ENCODE measurements around the gene PLEKHG5. TPM values are rescaled to one million over a fixed set of nuclear protein-coding genes. Genes with fewer than 3 reads are reported as not detected.

Gene PLEKHG5
- total RNA-seq, 2 experiments from 2014 or later = 1.7 to 1.8 TPM

DNA sequence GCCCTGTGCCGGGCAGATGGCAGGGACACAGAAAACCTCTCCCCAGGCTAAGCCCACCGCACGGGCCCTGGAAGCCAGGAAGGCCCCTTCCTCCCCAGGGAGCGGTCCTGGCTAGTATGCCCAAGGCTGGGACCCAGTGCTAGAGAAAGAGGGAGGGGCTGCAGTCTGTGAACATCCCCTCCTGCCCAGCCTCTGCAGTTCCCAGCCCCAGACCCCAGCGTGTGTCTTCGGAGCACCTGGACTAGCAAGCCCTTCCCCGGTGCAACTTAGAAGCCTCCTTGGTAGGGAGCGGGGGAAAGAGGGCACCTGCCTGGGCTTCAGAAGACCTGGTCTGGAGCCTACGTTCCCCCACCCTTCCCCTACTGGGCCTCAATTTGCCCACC, 2.1 kb downstream of the PLEKHG5 start:
- no peak for ATAC-seq
- CTCF ChIA-PET = interaction anchor here (0.7 to 5.9 kb wide), 15 partner anchors 9 to 157 kb away, joined by 3 to 38 read pairs (median 5); partner anchors contain the start of gene TNFRSF25
- Mint-ChIP-seq H3K4me3 (peak overlapping the region; percentile 77), H3K27me3 (peaks cover 17% of the 10 kb centered on the region), H3K4me1 (ENCODE audit: low read depth) (peaks cover 24% of the 10 kb centered on the region), H3K36me3 (ENCODE audit: low read depth) (no peaks in the 10 kb centered on the region), H3K27ac (no peak overlapping the region), H3K9me3 (no peaks in the 10 kb centered on the region)
- no peak for DNase-seq
- POLR2A ChIA-PET = interaction anchor here (3.5 kb wide), 1 partner anchor 29 kb away, joined by 12 read pairs; no protein-coding TSS in a partner anchor
- intact Hi-C loops (cut with micrococcal nuclease) = no loop called here
- TF ChIP-seq, protein P1, sequence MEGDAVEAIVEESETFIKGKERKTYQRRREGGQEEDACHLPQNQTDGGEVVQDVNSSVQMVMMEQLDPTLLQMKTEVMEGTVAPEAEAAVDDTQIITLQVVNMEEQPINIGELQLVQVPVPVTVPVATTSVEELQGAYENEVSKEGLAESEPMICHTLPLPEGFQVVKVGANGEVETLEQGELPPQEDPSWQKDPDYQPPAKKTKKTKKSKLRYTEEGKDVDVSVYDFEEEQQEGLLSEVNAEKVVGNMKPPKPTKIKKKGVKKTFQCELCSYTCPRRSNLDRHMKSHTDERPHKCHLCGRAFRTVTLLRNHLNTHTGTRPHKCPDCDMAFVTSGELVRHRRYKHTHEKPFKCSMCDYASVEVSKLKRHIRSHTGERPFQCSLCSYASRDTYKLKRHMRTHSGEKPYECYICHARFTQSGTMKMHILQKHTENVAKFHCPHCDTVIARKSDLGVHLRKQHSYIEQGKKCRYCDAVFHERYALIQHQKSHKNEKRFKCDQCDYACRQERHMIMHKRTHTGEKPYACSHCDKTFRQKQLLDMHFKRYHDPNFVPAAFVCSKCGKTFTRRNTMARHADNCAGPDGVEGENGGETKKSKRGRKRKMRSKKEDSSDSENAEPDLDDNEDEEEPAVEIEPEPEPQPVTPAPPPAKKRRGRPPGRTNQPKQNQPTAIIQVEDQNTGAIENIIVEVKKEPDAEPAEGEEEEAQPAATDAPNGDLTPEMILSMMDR (IDR thresholded peaks at IDR 0.05) = no peak

DNA sequence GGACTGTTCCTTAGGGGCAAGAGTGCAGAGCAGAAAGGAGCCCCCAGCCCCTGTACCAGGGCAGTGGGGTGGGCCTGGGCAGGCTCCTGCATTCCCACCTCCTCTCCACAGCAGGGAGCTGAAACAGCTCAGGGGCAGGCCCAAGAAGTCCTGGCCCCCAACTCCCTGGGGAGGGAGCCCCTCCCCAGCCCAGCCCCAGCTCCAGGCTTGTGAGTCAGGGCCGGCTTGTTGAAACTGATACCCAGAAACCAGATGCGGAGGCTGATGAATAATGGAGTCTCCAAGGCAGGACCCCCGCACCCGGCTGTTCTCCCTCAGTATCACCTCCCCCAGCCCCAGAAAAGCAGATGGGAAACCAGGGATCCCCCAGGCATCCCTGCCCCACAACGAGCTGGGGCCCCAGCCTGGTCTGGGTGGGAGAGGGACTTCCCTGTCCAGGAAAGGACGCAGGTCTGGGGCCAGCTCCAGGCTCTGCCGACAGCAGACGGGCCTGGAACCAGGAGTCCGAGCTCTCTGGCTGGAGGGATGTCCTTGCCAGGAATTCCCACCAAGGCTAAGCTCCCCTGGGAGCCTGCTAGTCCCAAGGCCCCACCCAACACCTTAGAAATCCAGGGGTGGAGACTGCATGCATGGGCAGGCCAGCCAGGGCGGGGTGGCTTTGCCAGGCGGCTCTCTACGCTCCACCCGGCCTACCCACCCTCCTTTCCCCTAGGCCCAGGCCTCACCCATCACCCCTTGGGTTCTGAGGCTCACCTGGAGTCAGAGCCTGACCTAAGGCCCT, 2.7 kb downstream of the PLEKHG5 start:
- ATAC-seq (no peak), DNase-seq (no peak)
- ChIA-PET CTCF (interaction anchor here (0.7 to 5.9 kb wide), 16 partner anchors 8 to 158 kb away, joined by 3 to 38 read pairs (median 5); partner anchors contain the start of gene TNFRSF25), POLR2A (interaction anchor here (3.5 kb wide), 1 partner anchor 28 kb away, joined by 12 read pairs; no protein-coding TSS in a partner anchor)
- H3K9me3 Mint-ChIP-seq = no peaks in the 10 kb centered on the region
- H3K4me1 Mint-ChIP-seq (ENCODE audit: low read depth) = peaks cover 24% of the 10 kb centered on the region
- TF ChIP-seq, protein P1 (IDR thresholded peaks at IDR 0.05) = no peak
- no peak overlapping the region for H3K27ac Mint-ChIP-seq
- H3K36me3 Mint-ChIP-seq (ENCODE audit: low read depth) = no peaks in the 10 kb centered on the region
- no peak overlapping the region for H3K4me3 Mint-ChIP-seq
- intact Hi-C loops (cut with micrococcal nuclease) = no loop called here
- peaks cover 18% of the 10 kb centered on the region for H3K27me3 Mint-ChIP-seq

DNA sequence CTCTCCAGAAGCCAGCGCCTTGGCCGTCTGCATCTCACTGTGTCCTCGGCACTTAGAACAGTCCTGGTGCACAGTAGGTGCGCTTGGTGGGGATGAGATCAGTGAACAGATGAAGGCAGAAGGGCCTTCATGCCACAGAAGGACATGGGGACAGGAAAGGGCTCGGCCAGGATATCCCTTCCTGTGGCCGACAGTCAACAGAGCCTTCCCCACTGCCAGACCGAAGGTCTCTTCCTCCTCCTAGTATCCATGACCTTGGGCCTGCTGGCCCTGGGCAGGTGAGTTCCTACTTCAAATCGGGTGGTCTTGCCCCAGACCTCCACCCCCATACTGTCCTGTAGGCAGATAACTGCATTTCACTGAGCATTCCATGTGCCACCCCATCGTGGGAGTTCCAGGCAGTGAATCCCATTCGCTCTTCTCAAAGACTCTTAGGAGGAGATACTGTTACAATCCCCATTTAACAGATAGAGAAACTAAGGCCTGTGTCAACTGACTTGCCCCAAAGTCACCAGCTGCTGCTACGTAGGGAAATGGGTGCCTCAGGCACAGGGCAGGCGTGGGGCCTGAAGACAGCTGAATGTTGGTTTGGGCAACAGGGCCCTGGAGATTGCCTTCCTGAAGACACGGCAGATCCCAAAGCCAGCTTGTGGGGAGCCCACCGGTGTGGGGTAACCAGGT, 3.5 kb downstream of the PLEKHG5 start:
- CTCF ChIA-PET = interaction anchor here (1.0 to 5.9 kb wide), 7 partner anchors 8 to 50 kb away, joined by 3 to 38 read pairs (median 10); partner anchors contain the start of gene TNFRSF25
- no peak for DNase-seq
- no peaks in the 10 kb centered on the region for H3K36me3 Mint-ChIP-seq (ENCODE audit: low read depth)
- no peaks in the 10 kb centered on the region for H3K9me3 Mint-ChIP-seq
- peaks cover 20% of the 10 kb centered on the region for H3K4me1 Mint-ChIP-seq (ENCODE audit: low read depth)
- peaks cover 18% of the 10 kb centered on the region for H3K27me3 Mint-ChIP-seq
- intact Hi-C loops (cut with micrococcal nuclease) = no loop called here
- ATAC-seq = no peak
- H3K4me3 Mint-ChIP-seq = no peak overlapping the region
- H3K27ac Mint-ChIP-seq = no peak overlapping the region
- TF ChIP-seq, protein P1 (IDR thresholded peaks at IDR 0.05) = no peak
- POLR2A ChIA-PET = interaction anchor here (3.5 kb wide), 1 partner anchor 27 kb away, joined by 12 read pairs; no protein-coding TSS in a partner anchor

DNA sequence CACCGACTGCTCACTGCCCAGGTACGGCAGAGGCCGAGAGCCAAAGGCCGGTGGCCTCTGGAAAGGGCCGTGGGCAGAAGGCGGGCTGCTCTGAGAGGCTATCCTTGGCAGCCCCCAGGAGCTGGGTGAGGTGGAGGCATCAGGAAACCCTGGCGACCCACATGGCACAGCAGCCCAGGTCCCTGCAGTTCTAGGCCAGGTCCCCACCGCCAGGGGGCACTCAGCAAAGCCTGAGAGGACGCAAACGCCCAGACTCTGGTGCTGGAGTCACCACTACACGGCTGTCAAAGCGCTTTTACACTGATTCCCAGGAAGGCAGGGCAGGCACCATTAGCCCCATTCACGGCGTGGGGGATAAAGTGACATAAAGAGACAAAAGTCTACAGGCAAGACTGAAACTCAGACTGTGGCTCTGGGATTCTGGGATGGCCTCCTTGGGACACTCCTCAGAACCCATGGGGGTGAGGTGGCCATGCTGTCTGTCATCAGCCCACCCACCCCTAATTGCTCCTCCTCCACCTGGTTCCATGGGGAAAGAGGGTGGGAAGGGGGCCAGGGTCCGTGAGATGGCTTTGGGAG, 4.9 kb downstream of the PLEKHG5 start:
- peaks cover 18% of the 10 kb centered on the region for H3K27me3 Mint-ChIP-seq
- TF ChIP-seq, protein P1 (IDR thresholded peaks at IDR 0.05) = peak; percentile 87
- CTCF ChIA-PET = interaction anchor here (1.0 to 5.9 kb wide), 15 partner anchors 9 to 160 kb away, joined by 3 to 38 read pairs (median 4); partner anchors contain the start of gene TNFRSF25
- no peak overlapping the region for H3K27ac Mint-ChIP-seq
- no peaks in the 10 kb centered on the region for H3K9me3 Mint-ChIP-seq
- peaks cover 15% of the 10 kb centered on the region for H3K4me1 Mint-ChIP-seq (ENCODE audit: low read depth)
- no peak overlapping the region for H3K4me3 Mint-ChIP-seq
- ATAC-seq (peak; percentile 71), DNase-seq (peak; percentile 94)
- no peaks in the 10 kb centered on the region for H3K36me3 Mint-ChIP-seq (ENCODE audit: low read depth)
- intact Hi-C loops (cut with micrococcal nuclease) = no loop called here
- POLR2A ChIA-PET = interaction anchor here (1.3 kb wide), 1 partner anchor 9 kb away, joined by 3 read pairs; no protein-coding TSS in a partner anchor
